SK-N-SH (cell line): ENCODE measurements around the gene SLC16A8. TPM values are rescaled to one million over a fixed set of nuclear protein-coding genes. Genes with fewer than 3 reads are reported as not detected.

Experiments
- CTCF ChIA-PET: fragments of 300-600, 350-600 bp; formaldehyde crosslinking; extraction: SDS; loops from one replicate; lab custom pipeline; 2021; lab: Yijun Ruan, JAX
- POLR2A ChIA-PET: fragments of 350-600 bp; sonication (Branson Sonifier 250); formaldehyde crosslinking; extraction: SDS; loops from one replicate; lab custom pipeline; 2020; ENCODE audit warnings: antibody characterized with exemption, inconsistent platforms; lab: Yijun Ruan, JAX
- DNase-seq: peaks from one replicate; pipeline ENCODE4 v3.0.0; 2012
- H2AFZ ChIP-seq: fragments of 200-600 bp; sonication (generic); 2 replicates; pipeline ENCODE4 v1.8.1; 2016; ENCODE audit warnings: antibody characterized with exemption, mild to moderate bottlenecking, low read depth
- H3F3A ChIP-seq: fragments of 200-600 bp; sonication (generic); replicated peaks from 2 replicates; pipeline ENCODE3; 2016; ENCODE audit warnings: antibody characterized with exemption, mild to moderate bottlenecking; ENCODE audit not compliant: insufficient read depth
- H3K27ac ChIP-seq, 2 experiments: fragments of 200-500 bp in 1 of 2; fragments of 200-600 bp in 1 of 2; sonication (Bioruptor generic) in 1 of 2; sonication (generic), shearing (Covaris generic) in 1 of 2; 2 replicates each; pipeline versions ENCODE4 v1.5.1 to v1.6.1; 2014 to 2016; ENCODE audit warnings: low read depth in 2 of 2, inconsistent platforms in 1 of 2, low read length in 1 of 2, mild to moderate bottlenecking in 1 of 2, mixed read lengths in 1 of 2
- H3K27me3 ChIP-seq: fragments of 200-600 bp; sonication (generic), shearing (Covaris generic); 2 replicates; pipeline ENCODE4 v1.6.1; 2016; ENCODE audit warnings: mixed run types; ENCODE audit not compliant: insufficient read depth
- H3K36me3 ChIP-seq, 2 experiments: fragments of 200-500 bp in 1 of 2; fragments of 200-600 bp in 1 of 2; sonication (Bioruptor generic) in 1 of 2; sonication (generic) in 1 of 2; replicated peaks in 1 of 2; 2 replicates each; pipeline versions ENCODE3 to v1.5.1; 2014 to 2016; ENCODE audit warnings: low read length in 1 of 2, mild to moderate bottlenecking in 1 of 2; ENCODE audit not compliant: insufficient read depth in 2 of 2, control insufficient read depth in 1 of 2
- H3K4me1 ChIP-seq, 2 experiments: fragments of 200-500 bp in 1 of 2; fragments of 200-600 bp in 1 of 2; sonication (Bioruptor generic) in 1 of 2; sonication (generic), shearing (Covaris generic) in 1 of 2; 2 replicates each; pipeline versions ENCODE4 v1.5.1 to v1.6.1; 2014 to 2016; ENCODE audit warnings: low read depth in 1 of 2, low read length in 1 of 2, mixed run types in 1 of 2; ENCODE audit not compliant: insufficient read depth in 2 of 2, control insufficient read depth in 1 of 2
- H3K4me2 ChIP-seq: fragments of 200-600 bp; sonication (generic), shearing (Covaris generic); 2 replicates; pipeline ENCODE4 v1.6.1; 2017; ENCODE audit warnings: mixed run types
- H3K4me3 ChIP-seq, 2 experiments: fragments of 200-500 bp in 1 of 2; fragments of 200-600 bp in 1 of 2; sonication (Bioruptor generic) in 1 of 2; sonication (generic), shearing (Covaris generic) in 1 of 2; 2 replicates each; pipeline versions ENCODE4 v1.5.1 to v1.8.1; 2014 to 2016; ENCODE audit warnings: low read depth in 2 of 2, inconsistent platforms in 1 of 2, low read length in 1 of 2, mild to moderate bottlenecking in 1 of 2, mixed read lengths in 1 of 2, moderate library complexity in 1 of 2
- H3K79me2 ChIP-seq: fragments of 200-600 bp; sonication (generic); 2 replicates; pipeline ENCODE4 v1.8.1; 2017; ENCODE audit warnings: mild to moderate bottlenecking; ENCODE audit not compliant: insufficient read depth
- H3K9ac ChIP-seq: fragments of 200-600 bp; sonication (generic); 2 replicates; pipeline ENCODE4 v1.6.1; 2017; ENCODE audit warnings: mixed run types
- H3K9me2 ChIP-seq: fragments of 200-600 bp; sonication (generic); 2 replicates; pipeline ENCODE4 v1.6.1; 2017; ENCODE audit warnings: mixed run types
- H3K9me3 ChIP-seq: fragments of 200-600 bp; sonication (generic); 2 replicates; pipeline ENCODE4 v1.6.1; 2017; ENCODE audit warnings: mixed run types, mild to moderate bottlenecking, moderate library complexity
- H4K20me1 ChIP-seq: fragments of 200-600 bp; sonication (generic); 2 replicates; pipeline ENCODE4 v1.6.1; 2017; ENCODE audit warnings: mild to moderate bottlenecking, mixed run types; ENCODE audit not compliant: insufficient read depth
- EZH2phosphoT487 ChIP-seq: fragments of 200-600 bp; sonication (generic); IDR thresholded peaks from 2 replicates; pipeline ENCODE4 v1.6.1; 2017; ENCODE audit warnings: low read depth, mixed run types, mild to moderate bottlenecking, antibody characterized with exemption, moderate library complexity, borderline replicate concordance
- FOSL2 ChIP-seq: IDR thresholded peaks from 2 replicates; pipeline ENCODE4 v1.4.0; 2012; ENCODE audit warnings: low read depth, mild to moderate bottlenecking, moderate library complexity, borderline replicate concordance
- GATA2 ChIP-seq: sonication (generic); formaldehyde crosslinking; IDR thresholded peaks from 2 replicates; pipeline ENCODE4 v1.5.0; 2020; ENCODE audit warnings: mild to moderate bottlenecking, missing genetic modification reagents
- MXI1 ChIP-seq: IDR thresholded peaks from 2 replicates; pipeline ENCODE4 v1.6.1; 2012; ENCODE audit warnings: mild to moderate bottlenecking, low read depth, low read length, improper control_type of control experiment
- NFIC ChIP-seq: IDR thresholded peaks from 2 replicates; pipeline ENCODE4 v1.4.0; 2012; ENCODE audit warnings: borderline replicate concordance
- NRF1 ChIP-seq: IDR thresholded peaks from 2 replicates; pipeline ENCODE4 v1.6.1; 2012; ENCODE audit warnings: low read depth, mild to moderate bottlenecking, low read length
- RAD21 ChIP-seq: IDR thresholded peaks from 2 replicates; pipeline ENCODE4 v1.6.1; 2012; ENCODE audit warnings: mild to moderate bottlenecking, low read length
- RCOR1 ChIP-seq: fragments of 150-350 bp; IDR thresholded peaks from 2 replicates; pipeline ENCODE4 v1.6.1; 2017; ENCODE audit warnings: antibody characterized with exemption, low read length
- RFX5 ChIP-seq: IDR thresholded peaks from 2 replicates; pipeline ENCODE4 v1.6.1; 2012; ENCODE audit warnings: mild to moderate bottlenecking, improper control_type of control experiment, low read length
- TAF1 ChIP-seq: IDR thresholded peaks from 2 replicates; pipeline ENCODE4 v1.6.1; 2012; ENCODE audit warnings: low read depth, mild to moderate bottlenecking, low read length, moderate library complexity, borderline replicate concordance
- TCF12 ChIP-seq: IDR thresholded peaks from 2 replicates; pipeline ENCODE4 v1.4.0; 2012
- TEAD4 ChIP-seq: IDR thresholded peaks from 2 replicates; pipeline ENCODE4 v1.4.0; 2012; ENCODE audit warnings: mild to moderate bottlenecking, borderline replicate concordance; ENCODE audit not compliant: insufficient read depth
- WGBS: methylation state at CpG from one replicate; pipeline ENCODE4 v1.1.6; 2017; ENCODE audit warnings: low lambda C conversion rate; 5-methylcytosine and 5-hydroxymethylcytosine counted together
- polyA plus RNA-seq, 3 experiments: library from polyadenylated mRNA; depleted of rRNA; stranded (reverse); fragments of >200 nt; gene quantifications; 2 replicates each; pipeline ENCODE4 v1.2.3, GENCODE V29; 2012
- TF ChIP-seq, protein P1 (sequence below): IDR thresholded peaks from 2 replicates; pipeline ENCODE4 v1.4.0; 2012; ENCODE audit warnings: low read depth, borderline replicate concordance
- TF ChIP-seq, protein P2 (sequence below): IDR thresholded peaks from 2 replicates; pipeline ENCODE4; 2012
- TF ChIP-seq, protein P3 (sequence below): fragments of 150-350 bp; IDR thresholded peaks from 2 replicates; pipeline ENCODE4 v1.6.1; 2016; ENCODE audit warnings: mild to moderate bottlenecking, low read depth, low read length
- TF ChIP-seq, protein P4 (sequence below): IDR thresholded peaks from 2 replicates; pipeline ENCODE4 v1.4.0; 2012; ENCODE audit warnings: low read depth

The SLC16A8 gene
- polyA plus RNA-seq, 1 of the 3 experiments (the other 2 are of a cell fraction), result not detected

DNA sequence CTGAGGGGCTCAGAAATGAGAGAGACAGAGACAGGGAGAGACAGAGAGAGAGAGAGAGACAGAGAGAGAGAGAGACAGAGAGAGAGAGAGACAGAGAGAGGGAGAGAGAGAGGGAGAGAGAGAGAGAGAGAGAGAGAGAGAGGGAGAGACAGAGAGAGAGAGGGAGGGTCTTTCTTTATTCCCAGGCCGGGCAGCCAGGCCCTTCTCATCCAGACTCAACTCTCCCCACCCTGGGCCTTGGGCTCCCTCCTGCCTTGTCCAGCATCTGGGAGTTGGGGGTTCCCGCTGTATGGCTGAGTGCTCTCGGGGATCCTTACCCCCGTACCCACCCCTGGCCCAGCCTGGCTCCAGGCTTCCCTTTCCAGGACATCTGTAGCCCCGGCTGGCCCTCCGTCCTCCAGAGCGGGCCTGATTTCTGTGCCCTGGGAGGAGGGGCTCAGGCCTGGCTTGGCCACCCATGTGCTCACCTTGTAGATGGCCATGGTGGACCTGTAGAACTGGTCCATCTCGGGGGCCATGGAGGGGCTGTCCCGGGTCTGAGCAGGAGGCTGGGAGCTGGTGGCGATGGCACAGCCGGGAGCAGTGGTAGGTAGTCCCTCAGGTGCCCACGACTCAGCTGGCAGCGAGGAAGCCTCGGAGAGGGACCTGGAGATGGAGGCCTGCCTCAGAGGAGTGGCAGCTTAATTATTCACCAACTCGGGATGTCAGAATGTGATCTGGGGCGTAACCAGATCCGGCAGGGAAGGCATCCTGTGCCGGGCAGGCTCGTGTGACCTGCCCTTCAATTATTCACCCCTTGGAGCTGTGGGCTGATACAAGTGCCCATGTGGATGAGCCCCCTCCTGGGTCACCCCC, 26.3 kb upstream of the SLC16A8 start, which contains the start of gene BAIAP2L2:
Gene BAIAP2L2 (minus strand): TSS at position 677 of the 855 bp plus-strand sequence. CDS start 159 bp downstream, at position 518.
- no CpG with 5 or more reads among the region's 19 CpGs for WGBS
- Histone ChIP-seq H2AFZ (no peak within 1 kb of the TSS), H3K9me2 (no peaks in the 10 kb centered on the region), H3K9ac (no peak within 1 kb of the TSS), H3K79me2 (no peaks in the 10 kb centered on the region), H3F3A (no peaks in the 10 kb centered on the region), H3K4me2 (no peak within 1 kb of the TSS), H3K9me3 (no peaks in the 10 kb centered on the region), H4K20me1 (no peaks in the 10 kb centered on the region), H3K4me3 (no peak within 1 kb of the TSS), H3K27ac (no peak within 1 kb of the TSS), H3K27me3 (no peaks in the 10 kb centered on the region), H3K36me3 (no peaks in the 10 kb centered on the region), H3K4me1 (no peaks in the 10 kb centered on the region; a peak in 1 of 4 replicates)
- DNase-seq, result no peak
- ChIA-PET CTCF (interaction anchor here (1.3 kb wide), 1 partner anchor 10 kb away, joined by 4 read pairs; no protein-coding TSS in a partner anchor), POLR2A (no interaction called here)
- TF ChIP-seq RFX5 (no peak), NFIC (no peak), TAF1 (no peak), EZH2phosphoT487 (no peak)
- TF ChIP-seq, protein P1, sequence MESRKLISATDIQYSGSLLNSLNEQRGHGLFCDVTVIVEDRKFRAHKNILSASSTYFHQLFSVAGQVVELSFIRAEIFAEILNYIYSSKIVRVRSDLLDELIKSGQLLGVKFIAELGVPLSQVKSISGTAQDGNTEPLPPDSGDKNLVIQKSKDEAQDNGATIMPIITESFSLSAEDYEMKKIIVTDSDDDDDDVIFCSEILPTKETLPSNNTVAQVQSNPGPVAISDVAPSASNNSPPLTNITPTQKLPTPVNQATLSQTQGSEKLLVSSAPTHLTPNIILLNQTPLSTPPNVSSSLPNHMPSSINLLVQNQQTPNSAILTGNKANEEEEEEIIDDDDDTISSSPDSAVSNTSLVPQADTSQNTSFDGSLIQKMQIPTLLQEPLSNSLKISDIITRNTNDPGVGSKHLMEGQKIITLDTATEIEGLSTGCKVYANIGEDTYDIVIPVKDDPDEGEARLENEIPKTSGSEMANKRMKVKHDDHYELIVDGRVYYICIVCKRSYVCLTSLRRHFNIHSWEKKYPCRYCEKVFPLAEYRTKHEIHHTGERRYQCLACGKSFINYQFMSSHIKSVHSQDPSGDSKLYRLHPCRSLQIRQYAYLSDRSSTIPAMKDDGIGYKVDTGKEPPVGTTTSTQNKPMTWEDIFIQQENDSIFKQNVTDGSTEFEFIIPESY, result no peak

DNA sequence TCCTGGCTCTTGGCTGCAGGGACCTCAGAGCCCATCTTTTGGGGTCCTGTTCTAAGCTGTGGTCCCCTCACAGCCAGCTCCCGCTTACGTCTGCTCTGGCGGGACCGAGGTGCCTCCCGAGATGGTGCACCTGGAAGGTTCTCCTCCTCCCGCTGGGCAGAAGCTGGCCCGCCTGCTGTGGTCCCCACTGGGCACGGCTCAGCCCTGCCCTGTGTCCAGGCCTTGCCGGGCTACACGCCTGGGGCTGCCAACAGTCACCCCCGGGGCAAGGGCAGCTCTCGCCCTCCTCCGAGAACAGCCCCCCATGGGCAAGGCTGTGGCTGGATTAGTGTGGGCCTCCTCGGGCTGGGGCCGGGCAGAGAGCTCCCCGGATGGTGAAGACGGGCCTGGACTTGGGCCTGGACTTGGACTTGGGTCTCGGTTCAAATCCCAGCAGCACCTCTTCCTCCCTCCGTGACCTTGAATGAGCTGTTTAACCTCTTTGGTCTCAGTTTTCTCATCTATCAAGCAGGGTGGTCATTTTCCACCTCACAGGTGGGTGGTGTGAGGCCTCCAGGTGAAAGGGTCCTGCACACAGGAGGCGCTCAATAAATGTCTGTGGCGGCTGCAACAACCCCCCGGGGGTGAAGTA, 25.5 kb upstream of the SLC16A8 start:
- Histone ChIP-seq H3K4me2 (no peak overlapping the region), H3K4me1 (no peaks in the 10 kb centered on the region; a peak in 1 of 4 replicates), H3K79me2 (no peaks in the 10 kb centered on the region), H3K9ac (no peak overlapping the region), H3K36me3 (no peaks in the 10 kb centered on the region), H3F3A (no peaks in the 10 kb centered on the region), H4K20me1 (no peaks in the 10 kb centered on the region), H3K27me3 (no peaks in the 10 kb centered on the region), H3K27ac (no peak overlapping the region), H3K9me3 (no peaks in the 10 kb centered on the region), H2AFZ (no peak overlapping the region), H3K9me2 (no peaks in the 10 kb centered on the region), H3K4me3 (no peak overlapping the region)
- 94% methylated on average over 5 of the region's 22 CpGs for WGBS
- POLR2A ChIA-PET, result no interaction called here
- CTCF ChIA-PET, result interaction anchor here (1.3 kb wide), 1 partner anchor 9 kb away, joined by 4 read pairs; no protein-coding TSS in a partner anchor
- no peak for DNase-seq
- TF ChIP-seq RCOR1 (no peak), TEAD4 (no peak), RAD21 (no peak), TCF12 (no peak), GATA2 (CRISPR knock-in tag) (no peak), FOSL2 (no peak), MXI1 (no peak), NRF1 (no peak), EZH2phosphoT487 (no peak)
- TF ChIP-seq, protein P2, sequence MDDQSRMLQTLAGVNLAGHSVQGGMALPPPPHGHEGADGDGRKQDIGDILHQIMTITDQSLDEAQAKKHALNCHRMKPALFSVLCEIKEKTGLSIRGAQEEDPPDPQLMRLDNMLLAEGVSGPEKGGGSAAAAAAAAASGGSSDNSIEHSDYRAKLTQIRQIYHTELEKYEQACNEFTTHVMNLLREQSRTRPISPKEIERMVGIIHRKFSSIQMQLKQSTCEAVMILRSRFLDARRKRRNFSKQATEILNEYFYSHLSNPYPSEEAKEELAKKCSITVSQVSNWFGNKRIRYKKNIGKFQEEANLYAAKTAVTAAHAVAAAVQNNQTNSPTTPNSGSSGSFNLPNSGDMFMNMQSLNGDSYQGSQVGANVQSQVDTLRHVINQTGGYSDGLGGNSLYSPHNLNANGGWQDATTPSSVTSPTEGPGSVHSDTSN, result no peak
- TF ChIP-seq, protein P3, sequence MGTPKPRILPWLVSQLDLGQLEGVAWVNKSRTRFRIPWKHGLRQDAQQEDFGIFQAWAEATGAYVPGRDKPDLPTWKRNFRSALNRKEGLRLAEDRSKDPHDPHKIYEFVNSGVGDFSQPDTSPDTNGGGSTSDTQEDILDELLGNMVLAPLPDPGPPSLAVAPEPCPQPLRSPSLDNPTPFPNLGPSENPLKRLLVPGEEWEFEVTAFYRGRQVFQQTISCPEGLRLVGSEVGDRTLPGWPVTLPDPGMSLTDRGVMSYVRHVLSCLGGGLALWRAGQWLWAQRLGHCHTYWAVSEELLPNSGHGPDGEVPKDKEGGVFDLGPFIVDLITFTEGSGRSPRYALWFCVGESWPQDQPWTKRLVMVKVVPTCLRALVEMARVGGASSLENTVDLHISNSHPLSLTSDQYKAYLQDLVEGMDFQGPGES, result no peak
- TF ChIP-seq, protein P1, result no peak
- TF ChIP-seq, protein P4, sequence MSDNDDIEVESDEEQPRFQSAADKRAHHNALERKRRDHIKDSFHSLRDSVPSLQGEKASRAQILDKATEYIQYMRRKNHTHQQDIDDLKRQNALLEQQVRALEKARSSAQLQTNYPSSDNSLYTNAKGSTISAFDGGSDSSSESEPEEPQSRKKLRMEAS, result no peak
